HUES64 (cell line): ENCODE results near the gene DNAJC10.

ENCODE experiments used
- H3K27ac ChIP-seq: 2 replicates; pipeline ENCODE4 v1.7.0; 2013; ENCODE audit warnings: low read depth, low read length, inconsistent platforms
- H3K27me3 ChIP-seq: 2 replicates; pipeline ENCODE4 v1.6.1; 2013; ENCODE audit warnings: mild to moderate bottlenecking, low read length; ENCODE audit not compliant: insufficient read depth
- H3K36me3 ChIP-seq: 2 replicates; pipeline ENCODE4 v1.6.1; 2013; ENCODE audit warnings: mild to moderate bottlenecking, low read length; ENCODE audit not compliant: insufficient read depth
- H3K4me1 ChIP-seq: 2 replicates; pipeline ENCODE4 v1.6.1; 2013; ENCODE audit warnings: mild to moderate bottlenecking, low read length, moderate library complexity; ENCODE audit not compliant: insufficient read depth
- H3K4me3 ChIP-seq: 2 replicates; pipeline ENCODE4 v1.5.1; 2013; ENCODE audit warnings: mild to moderate bottlenecking, low read length, moderate library complexity
- H3K9ac ChIP-seq: 2 replicates; pipeline ENCODE4 v1.6.1; 2013; ENCODE audit warnings: mild to moderate bottlenecking, low read depth, low read length
- H3K9me3 ChIP-seq: 2 replicates; pipeline ENCODE4 v1.6.1; 2013; ENCODE audit warnings: low read depth, low read length; ENCODE audit not compliant: insufficient read depth
- WGBS: fragments of 150-250, 120-280 bp; methylation state at CpG from one replicate; pipeline ENCODE4 v1.1.7; 2013; ENCODE audit warnings: missing lambda C conversion rate; 5-methylcytosine and 5-hydroxymethylcytosine counted together

The DNAJC10 gene

GRCh38 chr2:182836451-182836850, 120.4 kb downstream of the DNAJC10 start:
- 85% methylated on average over 2 of the region's 3 CpGs for WGBS
- no peaks in the 10 kb centered on the region for H3K9me3 ChIP-seq
- no peaks in the 10 kb centered on the region for H3K36me3 ChIP-seq
- no peak overlapping the region for H3K9ac ChIP-seq
- peaks cover 15% of the 10 kb centered on the region for H3K4me1 ChIP-seq
- no peak overlapping the region for H3K4me3 ChIP-seq
- no peaks in the 10 kb centered on the region for H3K27me3 ChIP-seq
- no peak overlapping the region for H3K27ac ChIP-seq
